GM12878 (cell line): Measurements from ENCODE around the gene CYP1A1. TPM values are rescaled to one million over a fixed set of nuclear protein-coding genes. Genes with fewer than 3 reads are reported as not detected.

Source experiments
- ATF7 ChIP-seq: fragments of 450-650 bp; IDR thresholded peaks from 2 replicates; pipeline ENCODE4 v1.6.1; 2016; ENCODE audit warnings: low read depth, mild to moderate bottlenecking
- BCL11A ChIP-seq: IDR thresholded peaks from 2 replicates; pipeline ENCODE4 v1.6.1; 2011; ENCODE audit warnings: low read depth, low read length
- BHLHE40 ChIP-seq, 2 experiments: fragments of 450-650 bp in 1 of 2; IDR thresholded peaks; 2 replicates each; pipeline ENCODE4 v1.6.1; 2011 to 2017; ENCODE audit warnings: low read depth in 2 of 2, borderline replicate concordance in 1 of 2, improper control_type of control experiment in 1 of 2, low read length in 1 of 2, mild to moderate bottlenecking in 1 of 2
- CHD2 ChIP-seq: IDR thresholded peaks from 2 replicates; pipeline ENCODE4 v1.6.1; 2011; ENCODE audit warnings: low read depth, low read length, improper control_type of control experiment, borderline replicate concordance
- CREM ChIP-seq: IDR thresholded peaks from 2 replicates; pipeline ENCODE4 v1.6.1; 2014; ENCODE audit warnings: antibody characterized with exemption, low read depth
- EP300 ChIP-seq, 2 experiments: fragments of 150-350 bp in 1 of 2; IDR thresholded peaks; 2 replicates each; pipeline ENCODE4 v1.6.1; 2011 to 2012; ENCODE audit warnings: low read depth in 2 of 2, low read length in 2 of 2, borderline replicate concordance in 1 of 2, improper control_type of control experiment in 1 of 2, inconsistent platforms in 1 of 2; ENCODE audit not compliant: control insufficient read depth in 1 of 2
- HDAC6 ChIP-seq: fragments of 200-600 bp; sonication (generic); IDR thresholded peaks from one replicate; pipeline ENCODE4 v1.8.0; 2017; ENCODE audit warnings: antibody characterized with exemption; ENCODE audit not compliant: unreplicated experiment
- IKZF1 ChIP-seq: fragments of 450-650 bp; conservative IDR thresholded peaks from 2 replicates; pipeline ENCODE4 v1.6.1; 2017; ENCODE audit warnings: antibody characterized with exemption, mild to moderate bottlenecking
- PAX5 ChIP-seq: IDR thresholded peaks from 2 replicates; pipeline ENCODE4 v1.6.1; 2011; ENCODE audit warnings: low read depth, low read length, borderline replicate concordance
- RELA ChIP-seq: fragments of 450-650 bp; IDR thresholded peaks from 2 replicates; pipeline ENCODE4 v1.8.0; 2014; ENCODE audit warnings: borderline replicate concordance; ENCODE audit not compliant: partially characterized antibody
- SIN3A ChIP-seq: IDR thresholded peaks from 2 replicates; pipeline ENCODE4 v1.6.1; 2012; ENCODE audit warnings: low read depth, low read length, improper control_type of control experiment
- SPI1 ChIP-seq: IDR thresholded peaks from 2 replicates; pipeline ENCODE4 v1.6.1; 2011; ENCODE audit warnings: low read depth, mild to moderate bottlenecking, low read length, moderate library complexity, borderline replicate concordance; ENCODE audit not compliant: insufficient read depth
- STAT3 ChIP-seq: IDR thresholded peaks from 2 replicates; pipeline ENCODE4 v1.6.1; 2011; ENCODE audit warnings: low read depth, low read length, improper control_type of control experiment
- TCF7 ChIP-seq: IDR thresholded peaks from 2 replicates; pipeline ENCODE4 v1.6.1; 2014; ENCODE audit warnings: antibody characterized with exemption, borderline replicate concordance
- polyA plus RNA-seq, 11 experiments: library from polyadenylated mRNA; depleted of rRNA in 4 of 11; unstranded in 6 of 11; stranded (reverse) in 5 of 11; fragments of >200 nt; fragmentation: Nextera tagmentation in 4 of 11; fragmentation: Illumina TruSeq in 1 of 11; extraction: Ambion mirVana in 4 of 11; extraction: Trizol in 1 of 11; gene quantifications; 1 replicate in 1 of 11; 2 replicates in 10 of 11; pipeline versions ENCODE4 v1.2.1 to v1.2.3, GENCODE V29; 2011 to 2016; ENCODE audit warnings: inconsistent platforms in 2 of 11, missing spikeins in 2 of 11, low read depth in 1 of 11
- total RNA-seq, 4 experiments: library from RNA; depleted of rRNA in 3 of 4; stranded (reverse); fragments of >200 nt in 3 of 4; fragmentation: Illumina TruSeq in 1 of 4; extraction: Trizol in 1 of 4; gene quantifications; 2 replicates each; pipeline versions ENCODE4 v1.2.1 to v1.2.3, GENCODE V29; 2013 to 2021
- TF ChIP-seq, protein P1 (sequence below): fragments of 150-350 bp; IDR thresholded peaks from 2 replicates; pipeline ENCODE4 v1.6.1; 2016; ENCODE audit warnings: low read depth, low read length
- TF ChIP-seq, protein P2 (sequence below): IDR thresholded peaks from 2 replicates; pipeline ENCODE4 v1.6.1; 2012; ENCODE audit warnings: low read depth, low read length, improper control_type of control experiment
- TF ChIP-seq, protein P3 (sequence below): IDR thresholded peaks from 2 replicates; pipeline ENCODE4 v1.6.1; 2012; ENCODE audit warnings: low read length, inconsistent platforms
- TF ChIP-seq, protein P4 (sequence below): fragments of 450-650 bp; IDR thresholded peaks from 2 replicates; pipeline ENCODE4 v1.6.1; 2016; ENCODE audit warnings: mild to moderate bottlenecking

Gene CYP1A1
- total and polyA plus RNA-seq, 10 of the 15 experiments (the other 5 are each of a cell fraction or from before 2014, with no cell fraction given), result 0.04 to 0.71 (median 0.07) TPM; not detected in 4

DNA sequence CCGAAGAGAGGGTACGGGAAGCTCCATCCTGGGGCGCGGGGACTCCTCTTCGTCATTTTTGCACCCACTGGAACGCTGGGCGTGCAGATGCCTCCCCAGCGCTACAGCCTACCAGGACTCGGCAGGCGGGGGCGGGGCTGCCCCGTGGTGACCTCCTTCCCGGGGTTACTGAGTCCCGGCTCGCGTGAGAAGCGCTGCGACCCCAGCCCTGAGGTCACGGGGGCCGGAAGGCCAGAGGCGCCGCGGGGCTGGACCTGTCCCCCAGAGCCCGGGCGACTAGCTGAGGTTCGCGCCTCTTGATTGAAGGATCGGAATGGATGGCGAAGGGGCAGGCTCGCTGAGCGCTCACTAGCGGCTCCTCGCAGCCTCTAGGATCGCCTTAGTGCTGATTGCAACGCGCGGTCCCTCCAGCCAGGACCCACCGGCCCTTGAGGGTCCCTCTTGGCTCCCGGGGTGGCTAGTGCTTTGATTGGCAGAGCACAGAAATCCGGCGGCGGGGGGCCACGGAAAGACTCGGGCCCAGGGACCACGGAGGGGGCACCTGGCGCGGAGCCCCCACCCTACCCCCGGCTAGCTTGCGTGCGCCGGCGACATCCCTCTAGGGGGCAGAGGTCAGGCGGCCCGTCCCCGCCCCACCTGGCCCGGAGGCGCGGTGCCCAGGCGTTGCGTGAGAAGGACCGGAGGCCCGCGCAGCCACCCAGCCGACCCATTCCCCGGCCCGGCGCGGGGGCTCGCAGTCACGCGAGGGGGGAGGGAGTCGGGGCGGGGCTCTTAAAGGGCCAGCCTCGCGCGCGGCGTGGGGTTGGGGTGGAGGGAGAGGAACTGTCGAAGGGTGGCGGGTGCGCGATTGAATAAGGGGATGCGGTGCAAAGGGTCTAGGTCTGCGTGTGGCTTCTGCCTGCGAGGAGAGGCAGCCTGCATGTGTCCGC lies 781 bp upstream of the CYP1A1 start (continued):
- TF ChIP-seq, protein P1, sequence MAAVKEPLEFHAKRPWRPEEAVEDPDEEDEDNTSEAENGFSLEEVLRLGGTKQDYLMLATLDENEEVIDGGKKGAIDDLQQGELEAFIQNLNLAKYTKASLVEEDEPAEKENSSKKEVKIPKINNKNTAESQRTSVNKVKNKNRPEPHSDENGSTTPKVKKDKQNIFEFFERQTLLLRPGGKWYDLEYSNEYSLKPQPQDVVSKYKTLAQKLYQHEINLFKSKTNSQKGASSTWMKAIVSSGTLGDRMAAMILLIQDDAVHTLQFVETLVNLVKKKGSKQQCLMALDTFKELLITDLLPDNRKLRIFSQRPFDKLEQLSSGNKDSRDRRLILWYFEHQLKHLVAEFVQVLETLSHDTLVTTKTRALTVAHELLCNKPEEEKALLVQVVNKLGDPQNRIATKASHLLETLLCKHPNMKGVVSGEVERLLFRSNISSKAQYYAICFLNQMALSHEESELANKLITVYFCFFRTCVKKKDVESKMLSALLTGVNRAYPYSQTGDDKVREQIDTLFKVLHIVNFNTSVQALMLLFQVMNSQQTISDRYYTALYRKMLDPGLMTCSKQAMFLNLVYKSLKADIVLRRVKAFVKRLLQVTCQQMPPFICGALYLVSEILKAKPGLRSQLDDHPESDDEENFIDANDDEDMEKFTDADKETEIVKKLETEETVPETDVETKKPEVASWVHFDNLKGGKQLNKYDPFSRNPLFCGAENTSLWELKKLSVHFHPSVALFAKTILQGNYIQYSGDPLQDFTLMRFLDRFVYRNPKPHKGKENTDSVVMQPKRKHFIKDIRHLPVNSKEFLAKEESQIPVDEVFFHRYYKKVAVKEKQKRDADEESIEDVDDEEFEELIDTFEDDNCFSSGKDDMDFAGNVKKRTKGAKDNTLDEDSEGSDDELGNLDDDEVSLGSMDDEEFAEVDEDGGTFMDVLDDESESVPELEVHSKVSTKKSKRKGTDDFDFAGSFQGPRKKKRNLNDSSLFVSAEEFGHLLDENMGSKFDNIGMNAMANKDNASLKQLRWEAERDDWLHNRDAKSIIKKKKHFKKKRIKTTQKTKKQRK, result no peak
- TF ChIP-seq SPI1, result no peak
- TF ChIP-seq HDAC6, result no peak
- no peak for TF ChIP-seq CREM
- TF ChIP-seq, protein P2, sequence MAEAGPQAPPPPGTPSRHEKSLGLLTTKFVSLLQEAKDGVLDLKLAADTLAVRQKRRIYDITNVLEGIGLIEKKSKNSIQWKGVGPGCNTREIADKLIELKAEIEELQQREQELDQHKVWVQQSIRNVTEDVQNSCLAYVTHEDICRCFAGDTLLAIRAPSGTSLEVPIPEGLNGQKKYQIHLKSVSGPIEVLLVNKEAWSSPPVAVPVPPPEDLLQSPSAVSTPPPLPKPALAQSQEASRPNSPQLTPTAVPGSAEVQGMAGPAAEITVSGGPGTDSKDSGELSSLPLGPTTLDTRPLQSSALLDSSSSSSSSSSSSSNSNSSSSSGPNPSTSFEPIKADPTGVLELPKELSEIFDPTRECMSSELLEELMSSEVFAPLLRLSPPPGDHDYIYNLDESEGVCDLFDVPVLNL, result no peak
- no peak for TF ChIP-seq TCF7
- TF ChIP-seq BCL11A, result peak; percentile 21; the same call in 1 of the 2 replicates
- TF ChIP-seq, protein P3, sequence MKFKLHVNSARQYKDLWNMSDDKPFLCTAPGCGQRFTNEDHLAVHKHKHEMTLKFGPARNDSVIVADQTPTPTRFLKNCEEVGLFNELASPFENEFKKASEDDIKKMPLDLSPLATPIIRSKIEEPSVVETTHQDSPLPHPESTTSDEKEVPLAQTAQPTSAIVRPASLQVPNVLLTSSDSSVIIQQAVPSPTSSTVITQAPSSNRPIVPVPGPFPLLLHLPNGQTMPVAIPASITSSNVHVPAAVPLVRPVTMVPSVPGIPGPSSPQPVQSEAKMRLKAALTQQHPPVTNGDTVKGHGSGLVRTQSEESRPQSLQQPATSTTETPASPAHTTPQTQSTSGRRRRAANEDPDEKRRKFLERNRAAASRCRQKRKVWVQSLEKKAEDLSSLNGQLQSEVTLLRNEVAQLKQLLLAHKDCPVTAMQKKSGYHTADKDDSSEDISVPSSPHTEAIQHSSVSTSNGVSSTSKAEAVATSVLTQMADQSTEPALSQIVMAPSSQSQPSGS, result no peak
- TF ChIP-seq BHLHE40 (IDR thresholded peaks at IDR 0.05; ENCODE audit: borderline replicate concordance in 1 of 2, low read depth in 2 of 2, low read length in 1 of 2), result peak; percentile 30 to 71; a peak in 2 of 4 replicates
- TF ChIP-seq, protein P4, sequence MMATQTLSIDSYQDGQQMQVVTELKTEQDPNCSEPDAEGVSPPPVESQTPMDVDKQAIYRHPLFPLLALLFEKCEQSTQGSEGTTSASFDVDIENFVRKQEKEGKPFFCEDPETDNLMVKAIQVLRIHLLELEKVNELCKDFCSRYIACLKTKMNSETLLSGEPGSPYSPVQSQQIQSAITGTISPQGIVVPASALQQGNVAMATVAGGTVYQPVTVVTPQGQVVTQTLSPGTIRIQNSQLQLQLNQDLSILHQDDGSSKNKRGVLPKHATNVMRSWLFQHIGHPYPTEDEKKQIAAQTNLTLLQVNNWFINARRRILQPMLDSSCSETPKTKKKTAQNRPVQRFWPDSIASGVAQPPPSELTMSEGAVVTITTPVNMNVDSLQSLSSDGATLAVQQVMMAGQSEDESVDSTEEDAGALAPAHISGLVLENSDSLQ, result peak; percentile 50
- no peak for TF ChIP-seq RELA
- no peak for TF ChIP-seq EP300 (IDR thresholded peaks at IDR 0.05; ENCODE audit: borderline replicate concordance in 1 of 2, control insufficient read depth in 1 of 2, low read depth in 2 of 2, low read length in 2 of 2)
- TF ChIP-seq IKZF1, result 0 out of 2 replicates have a peak, but pooled peaks have one; percentile 11
- no peak for TF ChIP-seq SIN3A
- no peak for TF ChIP-seq PAX5
- no peak for TF ChIP-seq ATF7
- TF ChIP-seq CHD2, result no peak
- TF ChIP-seq STAT3, result no peak
